GM12878 (cell line): ENCODE results near the gene SLF2. TPM values are rescaled to one million over a fixed set of nuclear protein-coding genes. Genes with fewer than 3 reads are reported as not detected.
"Not testable (repeated sequence)": the region's sequence is repeated elsewhere in the genome, so short reads cannot be mapped to it uniquely, and the experiment has no call there.

Source experiments
- ATAC-seq: fragments of 200-7000 bp; cut with Tn5 transposase; 3 replicates; pipeline ENCODE4 v1.9.1; 2020; ENCODE audit warnings: mild to moderate bottlenecking, moderate library complexity
- BruUV-seq: library from RNA; stranded (reverse); fragments of 400-500 nt; replicated peaks from 2 replicates; lab custom pipeline; 2021; lab: Mats Ljungman, UMichigan
- CTCF ChIA-PET: fragments of 300-600 bp; sonication (Branson Sonifier 250); formaldehyde crosslinking; extraction: SDS; loops from one replicate; lab custom pipeline; 2021; ENCODE audit warnings: inconsistent platforms; lab: Yijun Ruan, JAX
- POLR2A ChIA-PET: fragments of 350-600 bp; formaldehyde crosslinking; extraction: SDS; loops from one replicate; lab custom pipeline; 2021; ENCODE audit warnings: inconsistent platforms; lab: Charles Lee
- RAD21 ChIA-PET: fragments of 300-600 bp; sonication (Branson Sonifier 250); formaldehyde crosslinking; loops from one replicate; lab custom pipeline; 2023; ENCODE audit warnings: antibody characterized with exemption; ENCODE audit not compliant: unreplicated experiment; lab: Charles Lee
- SMC1A ChIA-PET: fragments of 300-600 bp; sonication (Branson Sonifier 250); formaldehyde crosslinking; loops from one replicate; lab custom pipeline; 2023; ENCODE audit not compliant: unreplicated experiment, uncharacterized antibody; lab: Charles Lee
- DNase-seq: peaks from one replicate; pipeline ENCODE4 v3.0.0-alpha.2; 2011; ENCODE audit warnings: low read depth, low spot score
- FAIRE-seq: peaks from 3 replicates; lab custom pipeline; 2011; peaks lifted over from hg19 to GRCh38; lab: Jason Lieb, UNC
- H2AFZ ChIP-seq: 2 replicates; pipeline ENCODE4 v1.6.0; 2011; ENCODE audit warnings: low read depth, low read length, control low read depth; ENCODE audit not compliant: control insufficient read depth
- H3K27ac ChIP-seq: 2 replicates; pipeline ENCODE4 v1.5.1; 2011; ENCODE audit warnings: control low read depth; ENCODE audit not compliant: control insufficient read depth, insufficient read depth
- H3K27me3 ChIP-seq, 2 experiments: replicated peaks in 1 of 2; 2 replicates each; pipeline versions ENCODE4 v1.6.0 to v1.6.1; 2011; ENCODE audit warnings: low read length in 1 of 2; ENCODE audit not compliant: control insufficient read depth in 2 of 2, insufficient read depth in 2 of 2
- H3K36me3 ChIP-seq, 2 experiments: 2 replicates each; pipeline ENCODE4 v1.5.1; 2011; ENCODE audit warnings: low read length in 1 of 2; ENCODE audit not compliant: control insufficient read depth in 2 of 2, insufficient read depth in 2 of 2
- H3K4me1 ChIP-seq: 2 replicates; pipeline ENCODE4 v1.6.1; 2011; ENCODE audit warnings: mild to moderate bottlenecking, low read length, moderate library complexity, mixed read lengths; ENCODE audit not compliant: control insufficient read depth, insufficient read depth
- H3K4me2 ChIP-seq: 2 replicates; pipeline ENCODE4 v1.6.0; 2011; ENCODE audit warnings: control low read depth; ENCODE audit not compliant: control insufficient read depth, insufficient read depth
- H3K4me3 ChIP-seq: fragments of 200-600 bp; sonication (generic); 2 replicates; pipeline ENCODE4 v1.5.1; 2016
- H3K79me2 ChIP-seq: 2 replicates; pipeline ENCODE4 v1.6.0; 2011; ENCODE audit warnings: low read length; ENCODE audit not compliant: control insufficient read depth, insufficient read depth
- H3K9ac ChIP-seq: 2 replicates; pipeline ENCODE4 v1.8.0; 2011; ENCODE audit warnings: low read length, control low read depth, mixed read lengths; ENCODE audit not compliant: control insufficient read depth, insufficient read depth
- H3K9me3 ChIP-seq: replicated peaks from 3 replicates; pipeline ENCODE4 v1.5.1; 2011; ENCODE audit warnings: mild to moderate bottlenecking, low read length; ENCODE audit not compliant: control insufficient read depth, insufficient read depth
- H4K20me1 ChIP-seq: 2 replicates; pipeline ENCODE4 v1.6.0; 2011; ENCODE audit not compliant: control insufficient read depth, insufficient read depth
- MXI1 ChIP-seq: fragments of 150-350 bp; IDR thresholded peaks from 2 replicates; pipeline ENCODE4 v1.6.1; 2011; ENCODE audit warnings: low read depth, mild to moderate bottlenecking, inconsistent platforms, low read length, improper control_type of control experiment
- NBN ChIP-seq: fragments of 450-650 bp; IDR thresholded peaks from 2 replicates; pipeline ENCODE4 v1.6.1; 2016
- POLR2AphosphoS2 ChIP-seq: IDR thresholded peaks from 2 replicates; pipeline ENCODE4 v1.6.1; 2011; ENCODE audit warnings: low read depth, mild to moderate bottlenecking, low read length, improper control_type of control experiment, moderate library complexity
- SREBF2 ChIP-seq: IDR thresholded peaks from 2 replicates; pipeline ENCODE4 v1.6.1; 2012; ENCODE audit warnings: mild to moderate bottlenecking, low read length
- SRF ChIP-seq, 2 experiments: IDR thresholded peaks; 2 replicates each; pipeline ENCODE4 v1.6.1; 2011; ENCODE audit warnings: low read depth in 2 of 2, low read length in 2 of 2, mild to moderate bottlenecking in 1 of 2, moderate library complexity in 1 of 2
- WGBS: methylation state at CpG from one replicate; pipeline ENCODE4 v1.1.6; 2016; ENCODE audit warnings: low lambda C conversion rate; ENCODE audit not compliant: insufficient replicate concordance, insufficient coverage; ENCODE audit errors: missing lambda C conversion rate; 5-methylcytosine and 5-hydroxymethylcytosine counted together
- in situ Hi-C: fragments of 300-500 bp; cut with MboI; formaldehyde crosslinking; loops from 9 replicates; pipeline ENCODE4 v1.14.3; 2018; ENCODE audit warnings: mixed read lengths
- intact Hi-C: fragments of 100-400 bp; cut with micrococcal nuclease; formaldehyde crosslinking; loops from one replicate; pipeline ENCODE4 v1.14.2; 2022; ENCODE audit not compliant: unreplicated experiment
- polyA plus RNA-seq, 11 experiments: library from polyadenylated mRNA; depleted of rRNA in 4 of 11; unstranded in 6 of 11; stranded (reverse) in 5 of 11; fragments of >200 nt; fragmentation: Nextera tagmentation in 4 of 11; fragmentation: Illumina TruSeq in 1 of 11; extraction: Ambion mirVana in 4 of 11; extraction: Trizol in 1 of 11; gene quantifications; 1 replicate in 1 of 11; 2 replicates in 10 of 11; pipeline versions ENCODE4 v1.2.1 to v1.2.3, GENCODE V29; 2011 to 2016; ENCODE audit warnings: inconsistent platforms in 2 of 11, missing spikeins in 2 of 11, low read depth in 1 of 11
- total RNA-seq, 4 experiments: library from RNA; depleted of rRNA in 3 of 4; stranded (reverse); fragments of >200 nt in 3 of 4; fragmentation: Illumina TruSeq in 1 of 4; extraction: Trizol in 1 of 4; gene quantifications; 2 replicates each; pipeline versions ENCODE4 v1.2.1 to v1.2.3, GENCODE V29; 2013 to 2021
- TF ChIP-seq, protein P1 (sequence below): fragments of 450-650 bp; IDR thresholded peaks from 2 replicates; pipeline ENCODE4 v1.6.1; 2017; ENCODE audit warnings: mild to moderate bottlenecking, moderate library complexity
- TF ChIP-seq, protein P2 (sequence below): fragments of 450-650 bp; IDR thresholded peaks from 2 replicates; pipeline ENCODE4 v1.6.1; 2014; ENCODE audit warnings: mild to moderate bottlenecking

SLF2 gene
- total and polyA plus RNA-seq, 10 of the 15 experiments (the other 5 are each of a cell fraction or from before 2014, with no cell fraction given), result 3.0 to 25.2 (median 17.9) TPM

DNA sequence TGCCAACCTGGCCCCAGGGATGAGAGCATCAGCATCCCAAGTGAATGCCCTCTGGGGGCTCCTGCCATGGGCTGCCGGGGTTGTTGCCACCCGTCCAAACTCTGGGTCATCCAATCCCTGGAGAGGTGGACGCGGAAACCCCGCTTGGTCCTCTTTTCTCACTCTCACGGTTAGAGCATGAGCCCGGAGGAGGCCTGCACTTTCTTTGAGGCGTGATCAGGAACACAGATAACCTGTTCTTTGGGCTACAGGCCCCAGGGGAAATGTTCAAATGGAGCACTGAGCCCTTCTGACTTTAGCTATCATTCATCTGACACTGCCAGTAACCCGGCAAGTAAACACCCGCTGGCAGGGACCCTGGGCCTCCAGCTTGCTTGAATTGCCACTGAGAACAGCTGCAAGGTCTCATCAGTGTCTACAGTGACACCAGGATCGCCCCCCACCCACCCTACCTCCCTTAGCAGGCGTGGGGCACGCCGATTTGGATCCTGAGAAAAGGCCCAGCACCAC is 29.4 kb upstream of the SLF2 start (continued):
- TF ChIP-seq MXI1, result no peak
- TF ChIP-seq, all 136 proteins: peak for 0

DNA sequence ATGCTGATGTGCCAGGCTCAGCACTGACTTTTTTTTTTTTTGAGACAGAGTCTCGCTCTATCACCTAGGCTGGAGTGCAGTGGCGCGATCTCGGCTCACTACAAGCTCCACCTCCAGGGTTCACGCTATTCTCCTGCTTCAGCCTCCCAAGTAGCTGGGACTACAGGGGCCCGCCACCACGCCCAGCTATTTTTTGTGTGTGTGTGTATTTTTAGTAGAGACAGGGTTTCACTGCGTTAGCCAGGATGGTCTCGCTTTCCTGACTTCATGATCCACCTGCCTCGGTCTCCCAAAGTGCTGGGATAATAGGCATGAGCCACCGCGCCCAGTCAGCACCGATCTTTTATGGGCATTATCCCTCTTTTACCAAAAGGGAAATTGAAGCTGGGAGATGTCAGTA is 27.2 kb upstream of the SLF2 start:
- intact Hi-C loops, FAIRE-seq, POLR2A ChIA-PET, H3K27ac ChIP-seq, H3K9me3 ChIP-seq, H3K4me3 ChIP-seq, H3K4me2 ChIP-seq, CTCF ChIA-PET, H3K9ac ChIP-seq, H3K4me1 ChIP-seq, H2AFZ ChIP-seq, H3K79me2 ChIP-seq, DNase-seq, SMC1A ChIA-PET, in situ Hi-C loops, RAD21 ChIA-PET, ATAC-seq, H4K20me1 ChIP-seq, BruUV-seq, H3K27me3 ChIP-seq, H3K36me3 ChIP-seq: not testable (repeated sequence)
- WGBS, result 73% methylated on average over 13 of the region's 13 CpGs

DNA sequence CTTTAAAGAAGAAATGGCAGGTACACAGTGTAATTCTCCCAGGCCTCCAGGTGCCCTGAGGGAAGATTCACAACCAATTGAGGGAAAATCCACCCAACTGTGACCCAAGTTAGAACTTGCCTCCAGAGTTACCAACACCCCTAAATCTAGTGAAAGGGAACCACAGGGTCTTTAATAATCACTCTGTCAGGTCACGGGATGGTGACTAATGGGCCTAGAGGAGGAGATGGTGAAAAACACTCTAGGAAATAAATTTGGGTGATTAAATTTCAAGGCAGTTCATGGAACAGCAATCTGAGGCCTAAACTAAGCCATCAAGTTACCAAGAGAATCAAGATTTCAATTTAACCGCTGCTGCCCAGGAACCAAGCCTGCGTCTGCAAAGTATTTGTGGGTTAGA is 26.7 kb upstream of the SLF2 start:
- 77% methylated on average over 3 of the region's 3 CpGs for WGBS
- Histone ChIP-seq H3K27me3 (no peaks in the 10 kb centered on the region; a peak in 1 of 4 replicates), H3K9me3 (no peaks in the 10 kb centered on the region), H3K4me3 (no peak overlapping the region), H2AFZ (no peak overlapping the region), H4K20me1 (no peaks in the 10 kb centered on the region), H3K36me3 (no peaks in the 10 kb centered on the region), H3K27ac (no peak overlapping the region), H3K4me1 (no peaks in the 10 kb centered on the region), H3K9ac (no peak overlapping the region), H3K79me2 (no peaks in the 10 kb centered on the region), H3K4me2 (no peak overlapping the region)
- FAIRE-seq, result no peak
- ChIA-PET SMC1A (no interaction called here), CTCF (no interaction called here), RAD21 (interaction anchor here (0.6 kb wide), 1 partner anchor 202 kb away, joined by 3 read pairs; no protein-coding TSS in a partner anchor), POLR2A (interaction anchor here (0.6 kb wide), 1 partner anchor 11 kb away, joined by 3 read pairs; no protein-coding TSS in a partner anchor)
- intact Hi-C loops (no loop called here), in situ Hi-C loops (no loop called here)
- ATAC-seq, result no peak
- DNase-seq, result no peak
- BruUV-seq, result no TSS peak
- TF ChIP-seq, protein P1, sequence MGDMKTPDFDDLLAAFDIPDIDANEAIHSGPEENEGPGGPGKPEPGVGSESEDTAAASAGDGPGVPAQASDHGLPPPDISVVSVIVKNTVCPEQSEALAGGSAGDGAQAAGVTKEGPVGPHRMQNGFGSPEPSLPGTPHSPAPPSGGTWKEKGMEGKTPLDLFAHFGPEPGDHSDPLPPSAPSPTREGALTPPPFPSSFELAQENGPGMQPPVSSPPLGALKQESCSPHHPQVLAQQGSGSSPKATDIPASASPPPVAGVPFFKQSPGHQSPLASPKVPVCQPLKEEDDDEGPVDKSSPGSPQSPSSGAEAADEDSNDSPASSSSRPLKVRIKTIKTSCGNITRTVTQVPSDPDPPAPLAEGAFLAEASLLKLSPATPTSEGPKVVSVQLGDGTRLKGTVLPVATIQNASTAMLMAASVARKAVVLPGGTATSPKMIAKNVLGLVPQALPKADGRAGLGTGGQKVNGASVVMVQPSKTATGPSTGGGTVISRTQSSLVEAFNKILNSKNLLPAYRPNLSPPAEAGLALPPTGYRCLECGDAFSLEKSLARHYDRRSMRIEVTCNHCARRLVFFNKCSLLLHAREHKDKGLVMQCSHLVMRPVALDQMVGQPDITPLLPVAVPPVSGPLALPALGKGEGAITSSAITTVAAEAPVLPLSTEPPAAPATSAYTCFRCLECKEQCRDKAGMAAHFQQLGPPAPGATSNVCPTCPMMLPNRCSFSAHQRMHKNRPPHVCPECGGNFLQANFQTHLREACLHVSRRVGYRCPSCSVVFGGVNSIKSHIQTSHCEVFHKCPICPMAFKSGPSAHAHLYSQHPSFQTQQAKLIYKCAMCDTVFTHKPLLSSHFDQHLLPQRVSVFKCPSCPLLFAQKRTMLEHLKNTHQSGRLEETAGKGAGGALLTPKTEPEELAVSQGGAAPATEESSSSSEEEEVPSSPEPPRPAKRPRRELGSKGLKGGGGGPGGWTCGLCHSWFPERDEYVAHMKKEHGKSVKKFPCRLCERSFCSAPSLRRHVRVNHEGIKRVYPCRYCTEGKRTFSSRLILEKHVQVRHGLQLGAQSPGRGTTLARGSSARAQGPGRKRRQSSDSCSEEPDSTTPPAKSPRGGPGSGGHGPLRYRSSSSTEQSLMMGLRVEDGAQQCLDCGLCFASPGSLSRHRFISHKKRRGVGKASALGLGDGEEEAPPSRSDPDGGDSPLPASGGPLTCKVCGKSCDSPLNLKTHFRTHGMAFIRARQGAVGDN, result no peak
- TF ChIP-seq SREBF2 (no peak), SRF (IDR thresholded peaks at IDR 0.05; ENCODE audit: low read depth in 2 of 2, low read length in 2 of 2) (no peak), NBN (no peak), POLR2AphosphoS2 (no peak)
- TF ChIP-seq, protein P2, sequence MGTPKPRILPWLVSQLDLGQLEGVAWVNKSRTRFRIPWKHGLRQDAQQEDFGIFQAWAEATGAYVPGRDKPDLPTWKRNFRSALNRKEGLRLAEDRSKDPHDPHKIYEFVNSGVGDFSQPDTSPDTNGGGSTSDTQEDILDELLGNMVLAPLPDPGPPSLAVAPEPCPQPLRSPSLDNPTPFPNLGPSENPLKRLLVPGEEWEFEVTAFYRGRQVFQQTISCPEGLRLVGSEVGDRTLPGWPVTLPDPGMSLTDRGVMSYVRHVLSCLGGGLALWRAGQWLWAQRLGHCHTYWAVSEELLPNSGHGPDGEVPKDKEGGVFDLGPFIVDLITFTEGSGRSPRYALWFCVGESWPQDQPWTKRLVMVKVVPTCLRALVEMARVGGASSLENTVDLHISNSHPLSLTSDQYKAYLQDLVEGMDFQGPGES, result no peak
